ENCODE measurements around the gene NUDT21. TPM values are rescaled to one million over a fixed set of nuclear protein-coding genes. Genes with fewer than 3 reads are reported as not detected.

Gene NUDT21
- total and polyA plus RNA-seq, 2 donors from 2014 or later, result 47.1 to 117 TPM

GRCh38 chr16:56419740-56420548, 31.2 kb downstream of the NUDT21 start:
- Histone ChIP-seq H3K36me3 (ENCODE audit: control insufficient read depth in 2 of 3, insufficient read depth in 3 of 3, low read length in 3 of 3) (no peaks in the 10 kb centered on the region), H3K9ac (ENCODE audit: low read length in 3 of 3) (no peak overlapping the region), H3K9me3 (ENCODE audit: control insufficient read depth in 2 of 3, insufficient read depth in 1 of 3, low read length in 3 of 3) (no peaks in the 10 kb centered on the region), H3K4me3 (ENCODE audit: low read length in 3 of 3) (no peak overlapping the region), H3K27ac (ENCODE audit: low read depth in 2 of 2, low read length in 2 of 2) (peak overlapping the region in 1 of 2 donors; percentile 48), H3K4me1 (ENCODE audit: control insufficient read depth in 2 of 3, insufficient read depth in 2 of 3, low read depth in 1 of 3, low read length in 3 of 3) (peaks cover 3 to 20% (median 18%) of the 10 kb centered on the region in 3 donors), H3K27me3 (ENCODE audit: control insufficient read depth, insufficient read depth, low read length) (no peaks in the 10 kb centered on the region)
- no peak for TF ChIP-seq CTCF (IDR thresholded peaks at IDR 0.05; ENCODE audit: borderline replicate concordance, extremely low read depth, insufficient read depth)
- FAIRE-seq, result no peak
- no peak for DNase-seq
- intact Hi-C loops (cut with DNase I), result no loop called here

GRCh38 chr16:56417138-56417537, 34.0 kb downstream of the NUDT21 start:
- no peak overlapping the region for H3K9ac ChIP-seq (ENCODE audit: low read length in 3 of 3)
- FAIRE-seq (no peak), DNase-seq (no peak)
- no peaks in the 10 kb centered on the region for H3K9me3 ChIP-seq (ENCODE audit: control insufficient read depth in 2 of 3, insufficient read depth in 1 of 3, low read length in 3 of 3)
- H3K27me3 ChIP-seq (ENCODE audit: control insufficient read depth, insufficient read depth, low read length), result no peaks in the 10 kb centered on the region
- peaks cover 0 to 4% (median 3%) of the 10 kb centered on the region in 3 donors for H3K36me3 ChIP-seq (ENCODE audit: control insufficient read depth in 2 of 3, insufficient read depth in 3 of 3, low read length in 3 of 3)
- intact Hi-C loops (cut with DNase I), result no loop called here
- TF ChIP-seq CTCF (IDR thresholded peaks at IDR 0.05; ENCODE audit: borderline replicate concordance, extremely low read depth, insufficient read depth), result no peak
- H3K4me3 ChIP-seq (ENCODE audit: low read length in 3 of 3), result no peak overlapping the region
- no peak overlapping the region for H3K27ac ChIP-seq (ENCODE audit: low read depth in 2 of 2, low read length in 2 of 2)
- H3K4me1 ChIP-seq (ENCODE audit: control insufficient read depth in 2 of 3, insufficient read depth in 2 of 3, low read depth in 1 of 3, low read length in 3 of 3), result peaks cover 0 to 12% (median 11%) of the 10 kb centered on the region in 3 donors

- no peak for FAIRE-seq
These were observed 35.3 kb downstream of the NUDT21 start for GRCh38 chr16:56415875-56416274.

More at GRCh38 chr16:56415875-56416274, 35.3 kb downstream of the NUDT21 start:
- Histone ChIP-seq H3K27me3 (ENCODE audit: control insufficient read depth, insufficient read depth, low read length) (no peaks in the 10 kb centered on the region), H3K9ac (ENCODE audit: low read length in 3 of 3) (no peak overlapping the region), H3K4me1 (ENCODE audit: control insufficient read depth in 2 of 3, insufficient read depth in 2 of 3, low read depth in 1 of 3, low read length in 3 of 3) (peaks cover 0 to 6% (median 6%) of the 10 kb centered on the region in 3 donors), H3K27ac (ENCODE audit: low read depth in 2 of 2, low read length in 2 of 2) (no peak overlapping the region), H3K4me3 (ENCODE audit: low read length in 3 of 3) (no peak overlapping the region), H3K36me3 (ENCODE audit: control insufficient read depth in 2 of 3, insufficient read depth in 3 of 3, low read length in 3 of 3) (peaks cover 3 to 8% (median 7%) of the 10 kb centered on the region in 3 donors), H3K9me3 (ENCODE audit: control insufficient read depth in 2 of 3, insufficient read depth in 1 of 3, low read length in 3 of 3) (no peaks in the 10 kb centered on the region)
- intact Hi-C loops (cut with DNase I), result no loop called here
- no peak for DNase-seq
- TF ChIP-seq CTCF (IDR thresholded peaks at IDR 0.05; ENCODE audit: borderline replicate concordance, extremely low read depth, insufficient read depth), result no peak

All from kidney (tissue), 14 donors.